DOHH2 (cell line): ENCODE data around the gene CCDC102A.

Experiments
- EZH2phosphoT487 ChIP-seq: fragments of 200-600 bp; sonication (generic); IDR thresholded peaks from 2 replicates; pipeline ENCODE4 v1.6.1; 2017; ENCODE audit warnings: borderline replicate concordance, mild to moderate bottlenecking, antibody characterized with exemption, low read length, moderate library complexity, mixed read lengths
- TF ChIP-seq, protein P1 (sequence below): fragments of 200-600 bp; sonication (generic); IDR thresholded peaks from one replicate; pipeline ENCODE4 v1.5.1; 2014; ENCODE audit warnings: antibody characterized with exemption, mild to moderate bottlenecking, low read depth, low read length; ENCODE audit not compliant: poor library complexity, severe bottlenecking

DNA sequence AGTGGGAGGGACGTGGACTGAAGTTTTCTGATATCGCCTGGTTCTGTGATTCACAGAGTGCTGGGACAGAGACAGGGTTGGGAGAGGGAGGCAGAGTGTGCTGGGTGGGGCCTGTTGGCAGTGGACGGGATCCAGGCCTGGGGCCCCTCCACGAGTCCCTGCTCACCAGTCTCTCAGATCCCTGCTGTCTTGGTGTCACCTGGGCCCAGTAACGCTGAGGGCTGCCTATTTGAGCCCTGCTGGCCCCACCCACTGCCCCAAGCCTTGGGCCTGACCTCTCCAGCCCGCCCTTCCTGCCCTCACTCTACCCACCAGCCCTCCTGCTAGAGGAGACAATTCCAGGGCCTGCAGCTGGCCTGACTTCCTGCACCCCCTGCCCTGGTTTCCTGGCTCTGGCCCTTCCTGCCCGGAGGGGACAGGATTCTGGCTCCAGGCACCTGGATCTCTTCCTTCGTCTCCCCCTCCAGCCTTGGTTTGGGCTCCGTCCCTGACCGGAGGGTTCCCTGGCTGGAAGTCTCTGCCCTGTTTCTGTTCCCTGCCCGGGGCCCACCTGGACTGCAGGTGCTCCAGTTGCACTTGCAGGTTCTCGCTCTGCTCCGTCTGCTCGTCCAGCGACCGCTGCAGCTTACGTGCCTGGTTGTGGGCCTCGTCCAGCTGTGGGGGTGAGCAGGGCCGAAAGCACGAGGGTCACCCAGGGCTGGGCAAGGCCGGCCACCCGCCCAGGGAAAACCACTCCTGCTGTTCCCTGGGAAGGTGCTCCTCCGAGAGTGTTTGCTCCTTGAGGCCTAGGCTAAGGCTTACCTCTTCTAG, 21.4 kb downstream of the CCDC102A start:
- TF ChIP-seq, protein P1, sequence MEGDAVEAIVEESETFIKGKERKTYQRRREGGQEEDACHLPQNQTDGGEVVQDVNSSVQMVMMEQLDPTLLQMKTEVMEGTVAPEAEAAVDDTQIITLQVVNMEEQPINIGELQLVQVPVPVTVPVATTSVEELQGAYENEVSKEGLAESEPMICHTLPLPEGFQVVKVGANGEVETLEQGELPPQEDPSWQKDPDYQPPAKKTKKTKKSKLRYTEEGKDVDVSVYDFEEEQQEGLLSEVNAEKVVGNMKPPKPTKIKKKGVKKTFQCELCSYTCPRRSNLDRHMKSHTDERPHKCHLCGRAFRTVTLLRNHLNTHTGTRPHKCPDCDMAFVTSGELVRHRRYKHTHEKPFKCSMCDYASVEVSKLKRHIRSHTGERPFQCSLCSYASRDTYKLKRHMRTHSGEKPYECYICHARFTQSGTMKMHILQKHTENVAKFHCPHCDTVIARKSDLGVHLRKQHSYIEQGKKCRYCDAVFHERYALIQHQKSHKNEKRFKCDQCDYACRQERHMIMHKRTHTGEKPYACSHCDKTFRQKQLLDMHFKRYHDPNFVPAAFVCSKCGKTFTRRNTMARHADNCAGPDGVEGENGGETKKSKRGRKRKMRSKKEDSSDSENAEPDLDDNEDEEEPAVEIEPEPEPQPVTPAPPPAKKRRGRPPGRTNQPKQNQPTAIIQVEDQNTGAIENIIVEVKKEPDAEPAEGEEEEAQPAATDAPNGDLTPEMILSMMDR = no peak
- TF ChIP-seq EZH2phosphoT487 = no peak
